GM06990 (cell line): ENCODE measurements around the gene MACC1.
A peak's percentile ranks its signal among the peaks of the same experiment; 100 is the strongest.

Experiments
- DNase-seq: peaks from one replicate; pipeline ENCODE4 v3.0.0-alpha.2; 2011; ENCODE audit not compliant: insufficient read length; ENCODE audit errors: extremely low read depth
- H3K27me3 ChIP-seq: replicated peaks from 2 replicates; pipeline ENCODE4 v1.6.0; 2011; ENCODE audit warnings: low read length; ENCODE audit not compliant: control insufficient read depth, insufficient read depth
- H3K36me3 ChIP-seq: 2 replicates; pipeline ENCODE4 v1.5.1; 2011; ENCODE audit warnings: low read length; ENCODE audit not compliant: control insufficient read depth, insufficient read depth
- H3K4me3 ChIP-seq: replicated peaks from 2 replicates; pipeline ENCODE4 v1.5.1; 2011; ENCODE audit warnings: low read depth, mild to moderate bottlenecking, control low read depth, low read length
- CTCF ChIP-seq: IDR thresholded peaks from 2 replicates; pipeline ENCODE4 v1.5.1; 2011; ENCODE audit warnings: low read length, control low read depth, mild to moderate bottlenecking, inconsistent platforms; ENCODE audit not compliant: insufficient read depth, poor library complexity, severe bottlenecking

Gene MACC1

GRCh38 chr7:20240080-20240926, 23.1 kb upstream of the MACC1 start:
- no peak overlapping the region; the same call in 1 of the 2 replicates for H3K4me3 ChIP-seq
- no peaks in the 10 kb centered on the region for H3K36me3 ChIP-seq
- no peaks in the 10 kb centered on the region for H3K27me3 ChIP-seq
- peak; percentile 66 for DNase-seq
- TF ChIP-seq CTCF, result no peak

GRCh38 chr7:20238754-20239324, 21.7 kb upstream of the MACC1 start:
- DNase-seq, result peak; percentile 87
- no peak for TF ChIP-seq CTCF
- Histone ChIP-seq H3K36me3 (no peaks in the 10 kb centered on the region), H3K27me3 (no peaks in the 10 kb centered on the region), H3K4me3 (peak overlapping the region; percentile 45)

- Histone ChIP-seq H3K36me3 (no peaks in the 10 kb centered on the region), H3K27me3 (no peaks in the 10 kb centered on the region), H3K4me3 (peak overlapping the region; percentile 45)
- TF ChIP-seq CTCF, result no peak
- no peak for DNase-seq
These were observed 21.1 kb upstream of the MACC1 start for GRCh38 chr7:20238194-20238753.

- Histone ChIP-seq H3K4me3 (no peak overlapping the region), H3K27me3 (no peaks in the 10 kb centered on the region), H3K36me3 (no peaks in the 10 kb centered on the region)
- TF ChIP-seq CTCF, result no peak
- DNase-seq, result no peak
These were observed 20.4 kb upstream of the MACC1 start for GRCh38 chr7:20237464-20238193.

GRCh38 chr7:20236790-20237189, 19.6 kb upstream of the MACC1 start:
- H3K27me3 ChIP-seq, result no peaks in the 10 kb centered on the region
- no peak for TF ChIP-seq CTCF
- H3K36me3 ChIP-seq, result no peaks in the 10 kb centered on the region
- DNase-seq, result no peak
- no peak overlapping the region for H3K4me3 ChIP-seq
